Coronary artery (tissue), 2 donors: ENCODE data around the gene TMEM130.
A peak's percentile ranks its signal among the peaks of the same experiment; 100 is the strongest.

ENCODE experiments used
- DNase-seq: peaks from one replicate; pipeline ENCODE4 v3.0.0-alpha.2; 2017; ENCODE audit warnings: low spot score
- H3K27ac ChIP-seq, 2 donors: fragments of 200-600 bp; sonication (generic); one replicate each; pipeline ENCODE4 v1.5.1; 2016 to 2019
- H3K4me3 ChIP-seq: fragments of 200-600 bp; sonication (generic); 2 replicates; pipeline ENCODE4 v1.5.1; 2016; ENCODE audit warnings: mild to moderate bottlenecking, moderate library complexity
- CTCF ChIP-seq: fragments of 200-600 bp; sonication (generic); IDR thresholded peaks from one replicate; pipeline ENCODE4 v1.5.1; 2019; ENCODE audit warnings: antibody characterized with exemption

TMEM130 gene

GRCh38 chr7:98869597-98870120 is at the start of gene TMEM130:
Gene TMEM130, minus strand, starts transcription at chr7:98870014. Its CDS starts 153 bp downstream, at chr7:98869861.
- Histone ChIP-seq H3K4me3 (peak within 1 kb of the TSS; percentile 78), H3K27ac (peak within 1 kb of the TSS; percentile 74 to 86)
- no peak for DNase-seq
- no peak for TF ChIP-seq CTCF

GRCh38 chr7:98917331-98917730 is 47.5 kb upstream of the TMEM130 start:
- no peak for TF ChIP-seq CTCF
- Histone ChIP-seq H3K4me3 (no peak overlapping the region), H3K27ac (no peak overlapping the region)
- no peak for DNase-seq

- no peak for TF ChIP-seq CTCF
- no peak for DNase-seq
- Histone ChIP-seq H3K4me3 (no peak overlapping the region), H3K27ac (no peak overlapping the region)
These were observed 43.8 kb upstream of the TMEM130 start for GRCh38 chr7:98913612-98914011.

- no peak overlapping the region for H3K4me3 ChIP-seq
- H3K27ac ChIP-seq = no peak overlapping the region
- no peak for TF ChIP-seq CTCF
- no peak for DNase-seq
These were observed 43.2 kb upstream of the TMEM130 start for GRCh38 chr7:98913026-98913425.

- H3K27ac ChIP-seq = no peak overlapping the region
- DNase-seq = no peak
- no peak overlapping the region for H3K4me3 ChIP-seq
- TF ChIP-seq CTCF = no peak
These were observed 42.1 kb upstream of the TMEM130 start for GRCh38 chr7:98911916-98912315.

- H3K4me3 ChIP-seq = no peak overlapping the region
- no peak for TF ChIP-seq CTCF
- no peak overlapping the region for H3K27ac ChIP-seq
- DNase-seq = no peak
These were observed 40.6 kb upstream of the TMEM130 start for GRCh38 chr7:98910427-98910826.

DNA sequence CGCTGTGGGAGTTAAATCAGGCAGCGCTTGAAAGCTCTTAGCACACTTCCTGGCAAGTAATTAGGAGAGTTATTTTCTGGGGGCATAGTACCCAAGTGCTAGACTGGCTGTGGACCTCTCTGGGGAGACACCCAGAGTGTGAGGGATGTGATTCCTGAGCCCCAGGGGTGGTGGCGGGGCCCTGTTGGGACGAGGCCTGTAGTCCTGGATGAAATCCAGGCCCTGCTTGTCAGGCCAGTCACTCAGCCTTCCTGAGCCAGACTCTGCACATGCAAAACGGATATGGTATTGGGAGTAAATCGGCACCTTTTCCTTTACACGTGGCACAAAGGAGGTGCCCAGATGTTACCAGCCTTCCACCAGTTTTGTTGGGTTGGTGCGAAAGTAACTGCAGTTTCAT is 39.7 kb upstream of the TMEM130 start:
- TF ChIP-seq CTCF = no peak
- H3K27ac ChIP-seq = no peak overlapping the region
- DNase-seq = no peak
- H3K4me3 ChIP-seq = no peak overlapping the region
